HUES6 (cell line): ENCODE results near the gene RRP1B.

Experiments used
- H3K27ac ChIP-seq: 2 replicates; pipeline ENCODE4 v1.7.0; 2013; ENCODE audit warnings: low read depth, mild to moderate bottlenecking, low read length, inconsistent platforms
- H3K27me3 ChIP-seq: 2 replicates; pipeline ENCODE4 v1.6.1; 2013; ENCODE audit warnings: low read length; ENCODE audit not compliant: control insufficient read depth, insufficient read depth
- H3K36me3 ChIP-seq: 2 replicates; pipeline ENCODE4 v1.6.1; 2013; ENCODE audit warnings: low read length; ENCODE audit not compliant: control insufficient read depth, insufficient read depth
- H3K4me1 ChIP-seq: 2 replicates; pipeline ENCODE4 v1.6.1; 2013; ENCODE audit warnings: low read length; ENCODE audit not compliant: control insufficient read depth, insufficient read depth
- H3K4me3 ChIP-seq: 2 replicates; pipeline ENCODE4 v1.5.1; 2013; ENCODE audit warnings: low read depth, low read length
- H3K9ac ChIP-seq: one replicate; pipeline ENCODE4 v1.6.1; 2013; ENCODE audit warnings: mild to moderate bottlenecking, low read length
- H3K9me3 ChIP-seq: 2 replicates; pipeline ENCODE4 v1.6.1; 2013; ENCODE audit warnings: low read depth, low read length; ENCODE audit not compliant: control insufficient read depth, insufficient read depth

The RRP1B gene

DNA sequence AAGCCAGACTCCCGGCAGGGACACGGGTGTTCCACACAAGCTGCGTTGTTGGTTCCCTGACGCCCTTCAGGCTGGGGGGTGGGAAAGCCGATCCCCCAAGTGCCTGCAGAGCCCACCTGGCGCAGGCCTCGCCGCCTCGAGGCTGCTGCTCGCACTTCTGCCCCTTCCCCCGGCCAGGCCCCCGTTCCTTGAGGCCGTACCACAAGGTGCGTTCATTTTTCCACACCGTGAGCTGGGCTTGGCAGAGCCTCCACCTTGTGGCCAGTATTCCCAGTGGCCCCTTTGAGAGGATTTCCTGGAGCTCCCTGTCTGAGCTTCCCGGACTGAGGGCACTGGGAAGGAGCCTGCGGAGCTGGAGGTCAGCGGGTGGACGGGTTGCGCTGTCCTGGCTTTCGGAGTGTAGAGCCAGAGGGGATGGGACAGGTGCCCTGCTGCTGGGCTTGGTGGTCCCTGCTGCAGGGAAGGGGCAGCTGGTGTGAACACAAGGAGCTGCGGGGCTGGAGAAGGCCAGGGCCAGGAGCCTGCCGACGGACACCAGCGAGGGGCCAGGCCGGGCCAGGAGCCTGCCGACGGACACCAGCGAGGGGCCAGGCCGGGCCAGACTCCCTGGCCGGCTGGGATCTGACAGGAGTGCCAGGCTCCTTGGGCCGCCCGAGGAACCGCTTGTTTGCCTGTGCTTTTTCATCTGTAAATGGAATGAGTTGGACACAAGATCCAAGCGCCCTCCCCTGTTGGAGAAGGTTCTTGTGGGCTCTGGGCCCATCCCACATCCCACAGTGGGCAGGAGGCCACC is 78.0 kb downstream of the RRP1B start:
- no peaks in the 10 kb centered on the region for H3K9me3 ChIP-seq
- peaks cover 10% of the 10 kb centered on the region for H3K36me3 ChIP-seq
- H3K27me3 ChIP-seq, result no peaks in the 10 kb centered on the region
- H3K4me3 ChIP-seq, result no peak overlapping the region
- H3K9ac ChIP-seq, result peak overlapping the region; percentile 13
- peaks cover 15% of the 10 kb centered on the region for H3K4me1 ChIP-seq
- H3K27ac ChIP-seq, result no peak overlapping the region

DNA sequence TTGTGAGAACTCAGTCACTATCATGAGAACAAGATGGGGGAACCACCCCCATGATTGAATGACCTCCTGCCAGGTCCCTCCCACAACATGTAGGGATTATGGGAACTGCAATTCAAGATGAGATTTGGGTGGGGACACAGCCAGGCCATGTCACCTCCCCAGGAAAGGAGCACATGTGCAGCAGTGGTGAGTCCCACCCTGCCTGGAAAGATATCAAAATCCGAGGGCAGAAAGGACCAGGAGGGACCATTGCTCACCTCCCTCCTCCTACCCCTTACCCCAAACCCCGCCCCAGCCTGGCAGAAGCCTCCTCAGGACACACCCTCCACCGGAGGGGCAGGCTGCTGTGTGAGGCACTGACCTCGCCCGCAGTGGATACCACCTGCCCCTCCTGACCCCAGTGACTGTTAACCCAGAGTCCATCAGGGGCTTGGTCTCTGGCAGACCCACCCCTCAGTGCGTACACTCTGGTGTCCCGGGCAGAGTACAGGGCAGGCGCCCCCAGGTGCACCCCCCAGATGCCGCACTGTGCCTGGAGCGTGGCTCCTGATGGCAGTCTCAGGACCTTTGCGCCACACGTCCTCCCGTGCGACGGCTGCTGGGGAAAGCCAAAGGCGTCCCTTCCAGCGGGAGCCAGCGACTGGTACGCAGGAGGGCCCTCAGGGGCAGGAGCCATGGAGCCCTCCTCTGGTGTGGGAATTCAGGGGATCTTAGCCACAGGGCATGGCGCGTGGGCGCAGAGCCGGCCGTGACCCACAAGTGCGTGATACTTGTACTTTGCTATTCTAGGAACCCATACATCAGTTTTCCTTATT is 80.5 kb downstream of the RRP1B start:
- H3K36me3 ChIP-seq, result peaks cover 24% of the 10 kb centered on the region
- H3K9me3 ChIP-seq, result no peaks in the 10 kb centered on the region
- H3K27ac ChIP-seq, result no peak overlapping the region
- peaks cover 11% of the 10 kb centered on the region for H3K4me1 ChIP-seq
- H3K27me3 ChIP-seq, result no peaks in the 10 kb centered on the region
- no peak overlapping the region for H3K4me3 ChIP-seq
- peak overlapping the region; percentile 21 for H3K9ac ChIP-seq

DNA sequence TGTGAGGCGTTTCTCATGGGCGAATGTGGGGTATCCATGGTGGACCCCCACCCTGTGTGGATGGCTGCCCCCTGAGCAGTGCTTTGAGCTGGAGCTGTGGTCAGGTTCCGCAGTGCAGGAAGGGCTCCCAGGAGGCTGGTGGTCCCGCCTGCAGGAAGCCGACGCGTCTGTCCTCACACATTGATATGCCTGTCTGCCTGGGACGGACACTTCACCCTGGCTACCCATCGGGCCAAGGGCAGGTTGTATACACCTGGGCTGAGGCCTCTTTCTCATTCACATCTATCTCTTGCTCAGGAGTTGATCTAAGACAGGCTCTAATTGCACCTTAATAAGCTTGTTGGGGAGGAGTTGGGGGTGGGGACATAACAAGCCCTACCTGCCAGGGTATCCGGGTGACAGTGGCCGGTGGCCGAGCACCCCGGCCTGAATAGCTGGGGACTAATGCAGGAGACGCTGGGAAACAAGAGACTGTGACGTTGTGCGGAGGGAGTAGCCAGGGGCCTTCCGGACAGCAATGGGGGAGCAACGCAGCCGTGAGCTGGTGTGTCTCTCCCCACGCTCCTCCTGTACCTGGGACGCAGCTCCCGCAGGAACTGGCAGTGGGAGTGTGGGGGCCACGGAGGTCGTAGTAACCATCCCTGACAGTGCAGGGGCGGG is 81.3 kb downstream of the RRP1B start:
- Histone ChIP-seq H3K27me3 (no peaks in the 10 kb centered on the region), H3K9me3 (no peaks in the 10 kb centered on the region), H3K36me3 (peaks cover 30% of the 10 kb centered on the region), H3K4me3 (no peak overlapping the region), H3K27ac (no peak overlapping the region), H3K9ac (peak overlapping the region; percentile 21), H3K4me1 (peaks cover 11% of the 10 kb centered on the region)

DNA sequence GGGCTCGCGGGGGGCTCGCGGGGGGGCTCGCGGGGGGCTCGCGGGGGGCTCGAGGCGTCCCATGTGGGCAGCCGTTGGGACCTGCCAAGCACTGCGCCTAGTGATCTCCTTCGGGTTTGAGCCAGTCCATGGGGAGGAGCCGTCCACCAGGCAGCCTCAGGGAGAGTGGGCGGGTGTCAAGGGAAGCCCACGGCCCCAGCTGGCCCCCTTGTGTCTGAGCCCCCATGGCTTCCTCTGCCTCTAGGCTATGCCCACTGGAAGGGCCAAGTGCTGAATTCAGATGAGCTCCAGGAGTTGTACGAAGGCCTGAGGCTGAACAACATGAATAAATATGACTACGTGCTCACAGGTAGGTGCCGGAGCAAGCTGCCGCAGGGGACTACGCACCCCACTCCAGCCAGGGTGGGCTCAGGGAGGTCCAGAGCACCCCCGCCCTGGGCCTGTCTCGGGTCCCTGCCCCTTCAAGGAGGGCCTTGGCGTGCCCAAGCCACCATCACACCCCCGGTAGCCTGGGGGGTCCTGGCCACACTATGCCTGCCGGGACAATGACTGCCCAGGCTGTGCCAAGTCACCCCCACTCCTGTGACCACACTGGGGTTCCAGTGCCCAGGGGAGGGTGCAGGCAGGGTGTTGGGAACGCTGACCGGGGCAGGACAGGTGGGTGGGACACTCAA is 82.2 kb downstream of the RRP1B start:
- peaks cover 11% of the 10 kb centered on the region for H3K4me1 ChIP-seq
- H3K4me3 ChIP-seq, result no peak overlapping the region
- no peak overlapping the region for H3K9ac ChIP-seq
- no peaks in the 10 kb centered on the region for H3K9me3 ChIP-seq
- peaks cover 39% of the 10 kb centered on the region for H3K36me3 ChIP-seq
- no peaks in the 10 kb centered on the region for H3K27me3 ChIP-seq
- H3K27ac ChIP-seq, result no peak overlapping the region

DNA sequence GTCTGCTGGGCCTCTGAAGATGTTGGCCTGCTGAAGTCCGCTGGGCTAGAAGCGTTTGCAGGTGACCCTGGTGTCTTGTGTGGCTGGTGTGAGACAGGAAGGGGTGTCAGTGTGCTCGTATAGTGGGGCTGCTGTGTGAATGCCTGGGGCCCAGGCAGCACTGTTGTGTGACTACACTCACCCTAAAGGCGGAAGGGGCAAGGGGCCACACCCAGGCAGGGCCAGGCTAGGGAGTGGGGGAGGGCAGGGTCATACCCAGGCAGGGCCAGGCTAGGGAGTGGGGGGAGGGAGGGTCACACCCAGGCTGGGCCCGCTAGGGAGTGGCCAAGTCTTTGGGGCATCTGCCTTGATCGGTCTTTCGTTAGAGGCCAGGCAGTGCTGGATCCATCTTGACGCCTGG is 84.6 kb downstream of the RRP1B start:
- Histone ChIP-seq H3K9me3 (no peaks in the 10 kb centered on the region), H3K4me3 (no peak overlapping the region), H3K27me3 (no peaks in the 10 kb centered on the region), H3K27ac (no peak overlapping the region), H3K9ac (no peak overlapping the region), H3K4me1 (peaks cover 11% of the 10 kb centered on the region), H3K36me3 (peaks cover 52% of the 10 kb centered on the region)

DNA sequence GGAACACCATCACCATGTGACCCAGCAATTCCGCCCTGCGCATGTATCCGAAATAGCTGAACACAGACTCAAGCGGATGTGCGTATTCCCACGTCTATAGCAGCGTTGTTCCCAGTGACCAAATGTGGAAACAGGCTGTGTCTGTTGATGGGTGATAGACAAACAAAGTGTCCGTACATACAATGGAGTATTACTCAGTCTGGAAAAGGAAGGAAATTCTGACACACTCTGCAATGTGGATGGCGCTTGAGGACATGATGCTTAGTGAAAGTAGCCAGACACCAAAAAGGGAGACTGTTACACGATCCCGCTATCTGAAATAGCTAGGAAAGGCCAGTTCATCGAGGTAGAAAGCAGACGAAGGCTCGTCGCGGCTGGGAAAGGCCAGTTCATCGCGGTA is 85.4 kb downstream of the RRP1B start:
- peaks cover 53% of the 10 kb centered on the region for H3K36me3 ChIP-seq
- no peaks in the 10 kb centered on the region for H3K9me3 ChIP-seq
- H3K4me1 ChIP-seq, result peaks cover 11% of the 10 kb centered on the region
- no peak overlapping the region for H3K27ac ChIP-seq
- no peak overlapping the region for H3K9ac ChIP-seq
- H3K4me3 ChIP-seq, result no peak overlapping the region
- no peaks in the 10 kb centered on the region for H3K27me3 ChIP-seq
